IPS-15b (cell line): ENCODE results near the gene KNL1.
"Not testable (repeated sequence)": the region's sequence is repeated elsewhere in the genome, so short reads cannot be mapped to it uniquely, and the experiment has no call there.

ENCODE experiments used
- H3K27me3 ChIP-seq: one replicate; pipeline ENCODE4 v1.6.1; 2013; ENCODE audit warnings: low read length; ENCODE audit not compliant: control insufficient read depth, insufficient read depth
- H3K36me3 ChIP-seq: one replicate; pipeline ENCODE4 v1.6.1; 2013; ENCODE audit warnings: low read length; ENCODE audit not compliant: control insufficient read depth, insufficient read depth
- H3K4me1 ChIP-seq: one replicate; pipeline ENCODE4 v1.6.1; 2013; ENCODE audit warnings: mild to moderate bottlenecking, low read length; ENCODE audit not compliant: control insufficient read depth, insufficient read depth
- H3K4me3 ChIP-seq: one replicate; pipeline ENCODE4 v1.5.1; 2013; ENCODE audit warnings: low read depth, low read length
- H3K9ac ChIP-seq: one replicate; pipeline ENCODE4 v1.6.1; 2013; ENCODE audit warnings: low read depth, mild to moderate bottlenecking, low read length
- H3K9me3 ChIP-seq: one replicate; pipeline ENCODE4 v1.6.1; 2013; ENCODE audit warnings: mild to moderate bottlenecking, low read length; ENCODE audit not compliant: control insufficient read depth, insufficient read depth

KNL1 gene

GRCh38 chr15:40564591-40565332 is 29.3 kb upstream of the KNL1 start, which contains the start of gene CCDC32:
Gene CCDC32 (minus strand): TSS chr15:40565042. CDS start chr15:40563015, 2,027 bp downstream.
- no peaks in the 10 kb centered on the region for H3K36me3 ChIP-seq
- H3K4me1 ChIP-seq: peaks cover 7% of the 10 kb centered on the region
- no peaks in the 10 kb centered on the region for H3K27me3 ChIP-seq
- peak within 1 kb of the TSS; percentile 83 for H3K4me3 ChIP-seq
- peak within 1 kb of the TSS; percentile 9 for H3K9ac ChIP-seq
- H3K9me3 ChIP-seq: no peaks in the 10 kb centered on the region

GRCh38 chr15:40565333-40566238 is 28.5 kb upstream of the KNL1 start:
- H3K9ac ChIP-seq: no peak overlapping the region
- peak overlapping the region; percentile 40 for H3K4me3 ChIP-seq
- no peaks in the 10 kb centered on the region for H3K9me3 ChIP-seq
- no peaks in the 10 kb centered on the region for H3K36me3 ChIP-seq
- H3K4me1 ChIP-seq: peaks cover 9% of the 10 kb centered on the region
- H3K27me3 ChIP-seq: no peaks in the 10 kb centered on the region

- Histone ChIP-seq H3K36me3 (no peaks in the 10 kb centered on the region), H3K9me3 (no peaks in the 10 kb centered on the region), H3K4me1 (peaks cover 10% of the 10 kb centered on the region), H3K27me3 (no peaks in the 10 kb centered on the region), H3K9ac (no peak overlapping the region), H3K4me3 (no peak overlapping the region)
These were observed 26.9 kb upstream of the KNL1 start for GRCh38 chr15:40567111-40567510.

- Histone ChIP-seq H3K9ac (peak within 1 kb of the TSS; percentile 87), H3K9me3 (no peaks in the 10 kb centered on the region), H3K4me3 (peak within 1 kb of the TSS; percentile 99), H3K36me3 (peaks cover 7% of the 10 kb centered on the region), H3K4me1 (peaks cover 7% of the 10 kb centered on the region), H3K27me3 (no peaks in the 10 kb centered on the region)
These were observed 24.7 kb upstream of the KNL1 start, which contains the start of gene RPUSD2 for GRCh38 chr15:40569129-40569953. Gene RPUSD2 (plus strand): TSS chr15:40569299. CDS start chr15:40569338, 39 bp downstream.

DNA sequence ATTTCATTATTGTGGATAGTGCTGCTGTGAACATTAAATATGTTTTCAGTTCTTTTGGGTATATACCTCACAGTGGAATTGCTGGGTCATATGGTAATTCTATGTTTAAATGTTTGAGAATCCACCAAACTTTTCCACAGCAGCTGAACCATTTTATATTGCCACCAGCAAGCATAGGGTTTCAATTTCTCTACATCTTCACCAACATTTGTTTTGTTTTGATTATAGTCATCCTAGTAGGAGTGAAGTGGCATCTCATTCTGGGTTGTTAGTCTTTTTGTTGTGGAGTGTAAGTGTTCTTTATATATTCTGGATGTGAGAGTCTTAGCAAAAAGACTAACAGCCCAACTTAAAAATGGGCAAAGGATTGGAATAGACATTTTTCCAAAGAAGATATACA is 18.9 kb upstream of the KNL1 start:
- no peaks in the 10 kb centered on the region for H3K27me3 ChIP-seq
- H3K4me3 ChIP-seq: no peak overlapping the region
- H3K36me3 ChIP-seq: peaks cover 7% of the 10 kb centered on the region
- no peak overlapping the region for H3K9ac ChIP-seq
- no peaks in the 10 kb centered on the region for H3K9me3 ChIP-seq
- peaks cover 4% of the 10 kb centered on the region for H3K4me1 ChIP-seq

- not testable (repeated sequence) for H3K9ac ChIP-seq, H3K36me3 ChIP-seq, H3K9me3 ChIP-seq, H3K4me3 ChIP-seq, H3K4me1 ChIP-seq, H3K27me3 ChIP-seq
These were observed 17.1 kb upstream of the KNL1 start for GRCh38 chr15:40576914-40577313.

GRCh38 chr15:40578892-40579291 is 15.2 kb upstream of the KNL1 start:
- Histone ChIP-seq H3K27me3 (no peaks in the 10 kb centered on the region), H3K9ac (no peak overlapping the region), H3K36me3 (no peaks in the 10 kb centered on the region), H3K9me3 (no peaks in the 10 kb centered on the region), H3K4me1 (no peaks in the 10 kb centered on the region), H3K4me3 (no peak overlapping the region)

GRCh38 chr15:40581796-40582195 is 12.3 kb upstream of the KNL1 start:
- H3K9ac ChIP-seq, H3K4me1 ChIP-seq, H3K36me3 ChIP-seq, H3K4me3 ChIP-seq, H3K27me3 ChIP-seq, H3K9me3 ChIP-seq: not testable (repeated sequence)

GRCh38 chr15:40582726-40583246 is 11.3 kb upstream of the KNL1 start:
- no peaks in the 10 kb centered on the region for H3K4me1 ChIP-seq
- no peak overlapping the region for H3K9ac ChIP-seq
- H3K4me3 ChIP-seq: no peak overlapping the region
- H3K36me3 ChIP-seq: no peaks in the 10 kb centered on the region
- H3K9me3 ChIP-seq: no peaks in the 10 kb centered on the region
- H3K27me3 ChIP-seq: no peaks in the 10 kb centered on the region

DNA sequence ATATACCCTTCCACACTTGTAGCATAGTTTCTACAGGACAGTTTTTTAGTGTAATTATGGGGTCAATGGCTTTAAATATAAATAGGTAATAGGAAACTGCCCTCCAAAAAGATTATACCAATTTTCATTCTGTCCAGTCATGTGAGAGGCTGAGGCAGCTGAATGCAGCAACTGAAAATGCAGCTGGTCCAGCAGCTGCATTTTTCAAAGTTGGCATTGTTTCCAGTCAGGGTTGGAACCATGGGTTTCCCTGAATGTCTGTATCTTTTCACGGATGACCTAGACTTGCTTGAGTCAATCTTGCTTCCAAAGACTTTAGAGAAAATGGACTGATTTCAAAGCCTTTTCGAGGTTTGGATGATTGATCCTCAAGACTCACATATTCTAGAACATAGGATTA is 9.9 kb upstream of the KNL1 start:
- Histone ChIP-seq H3K4me1 (no peaks in the 10 kb centered on the region), H3K4me3 (no peak overlapping the region), H3K9me3 (no peaks in the 10 kb centered on the region)

DNA sequence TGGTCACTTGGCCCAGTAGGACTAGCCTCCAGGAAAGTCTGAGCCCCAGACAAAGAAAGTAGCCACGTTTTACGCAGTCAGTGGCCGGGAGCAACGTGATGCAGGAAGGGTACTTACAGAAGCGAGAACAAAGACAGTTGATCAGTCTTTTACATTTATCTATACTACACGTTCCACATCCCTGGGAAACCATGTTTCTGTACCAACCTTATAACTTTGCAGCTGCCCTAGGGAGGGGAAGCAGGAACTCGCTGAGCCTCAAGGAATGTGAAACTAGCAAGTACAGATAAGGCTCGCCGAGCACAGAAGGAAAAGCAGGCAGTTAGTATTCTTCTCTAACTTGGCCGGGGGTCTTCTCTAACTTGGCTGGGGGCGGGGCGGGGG is 3.4 kb upstream of the KNL1 start:
- H3K4me3 ChIP-seq: no peak overlapping the region
- H3K9me3 ChIP-seq: no peaks in the 10 kb centered on the region
- H3K9ac ChIP-seq: no peak overlapping the region
- H3K4me1 ChIP-seq: no peaks in the 10 kb centered on the region
- H3K27me3 ChIP-seq: no peaks in the 10 kb centered on the region
- peaks cover 2% of the 10 kb centered on the region for H3K36me3 ChIP-seq

More for the DNA sequence above, 9.9 kb upstream of the KNL1 start:
- Histone ChIP-seq H3K36me3 (no peaks in the 10 kb centered on the region), H3K9ac (no peak overlapping the region), H3K27me3 (no peaks in the 10 kb centered on the region)
